Dermis lymphatic vessel endothelial cell (primary cell): ENCODE measurements around the gene EIF6. TPM values are rescaled to one million over a fixed set of nuclear protein-coding genes. Genes with fewer than 3 reads are reported as not detected.

Experiments used
- total RNA-seq: library from RNA; depleted of rRNA; stranded (reverse); fragments of >200 nt; gene quantifications from 2 replicates; pipeline ENCODE4 v1.2.1, GENCODE V29; 2014

EIF6 gene
- total RNA-seq: 143 and 153 TPM in 2 replicates

GRCh38 chr20:35284267-35284991, at the start of gene EIF6:
TSS of gene EIF6 (minus strand) at chr20:35284772. CDS start at chr20:35284487, 285 bp downstream.

GRCh38 chr20:35291654-35292503, 7.3 kb upstream of the EIF6 start, which contains the start of gene FAM83C:
TSS of gene FAM83C (minus strand) at chr20:35292425. CDS start at chr20:35292304, 121 bp downstream.

GRCh38 chr20:35277531-35278395, 6.8 kb downstream of the EIF6 start, which contains the start of gene MMP24OS:
TSS of gene MMP24OS (minus strand) at chr20:35278122. CDS start at chr20:35277929, 193 bp downstream.

Other genes with a start within 250 kb of the EIF6 start
- gene TRPC4AP, start 192.0 kb downstream of the EIF6 start, total RNA-seq: 70.8 and 80.5 TPM in 2 replicates
- gene EDEM2, start 137.4 kb downstream of the EIF6 start, total RNA-seq: 73.5 and 91.8 TPM in 2 replicates
- gene PROCR, start 112.7 kb downstream of the EIF6 start, total RNA-seq: 105 and 108 TPM in 2 replicates
- 0.09 and 0.11 TPM in 2 replicates for gene MMP24, start 58.1 kb downstream of the EIF6 start, total RNA-seq
- 4.9 and 5.3 TPM in 2 replicates for gene MMP24OS, start 6.7 kb downstream of the EIF6 start, total RNA-seq
- under 0.01 TPM in 1 of 2 replicates, not detected in the other for gene FAM83C, start 7.7 kb upstream of the EIF6 start, total RNA-seq
- 19.7 and 25.9 TPM in 2 replicates for gene UQCC1, start 127.2 kb upstream of the EIF6 start, total RNA-seq
- gene GDF5, start 153.5 kb upstream of the EIF6 start, total RNA-seq: not detected in 2 replicates
- gene CEP250, start 170.8 kb upstream of the EIF6 start, total RNA-seq: 10.2 and 17.3 TPM in 2 replicates
- gene C20orf173, start 244.9 kb upstream of the EIF6 start, total RNA-seq: not detected in 2 replicates